EL (cell line): ENCODE results near the gene ALOX5AP.

Experiments
- DNase-seq: peaks from one replicate; pipeline ENCODE4 v3.0.0-alpha.2; 2016

Gene ALOX5AP

DNA sequence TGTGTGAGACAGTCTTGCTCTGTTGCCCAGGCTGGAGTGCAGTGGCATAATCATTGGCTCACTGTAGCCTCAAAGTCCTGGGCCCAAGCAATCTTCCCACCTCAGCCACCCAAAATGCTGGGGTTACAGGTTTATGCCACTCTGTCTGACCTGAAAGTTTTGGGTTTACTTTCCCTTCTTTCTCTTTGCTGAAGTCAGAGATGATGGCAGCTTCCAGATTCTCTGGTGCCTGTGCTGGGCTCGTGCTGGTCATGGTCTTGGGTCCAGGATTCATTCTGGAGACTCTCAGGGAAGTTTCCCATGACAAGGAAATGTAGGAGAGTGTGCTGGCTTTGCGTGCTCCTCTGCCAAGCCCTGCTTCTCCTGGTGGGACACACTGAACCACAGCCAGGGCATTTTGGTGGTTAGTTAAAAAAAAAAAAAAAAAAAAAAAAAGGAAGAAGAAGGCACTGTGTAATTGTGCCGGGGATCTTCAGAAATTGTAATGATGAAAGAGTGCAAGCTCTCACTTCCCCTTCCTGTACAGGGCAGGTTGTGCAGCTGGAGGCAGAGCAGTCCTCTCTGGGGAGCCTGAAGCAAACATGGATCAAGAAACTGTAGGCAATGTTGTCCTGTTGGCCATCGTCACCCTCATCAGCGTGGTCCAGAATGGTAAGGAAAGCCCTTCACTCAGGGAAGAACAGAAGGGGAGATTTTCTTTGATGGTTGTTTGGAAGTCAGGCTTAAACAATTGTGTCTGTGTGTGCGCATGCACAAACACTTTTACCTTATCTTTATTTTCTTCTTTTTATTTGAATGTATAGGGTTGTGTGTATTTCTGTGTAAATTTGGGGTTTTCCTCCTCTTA is at the start of gene ALOX5AP:
Gene ALOX5AP, plus strand, starts transcription at position 519 of the 847 bp plus-strand sequence. Its CDS starts 63 bp downstream, at position 582.
- DNase-seq: no peak

DNA sequence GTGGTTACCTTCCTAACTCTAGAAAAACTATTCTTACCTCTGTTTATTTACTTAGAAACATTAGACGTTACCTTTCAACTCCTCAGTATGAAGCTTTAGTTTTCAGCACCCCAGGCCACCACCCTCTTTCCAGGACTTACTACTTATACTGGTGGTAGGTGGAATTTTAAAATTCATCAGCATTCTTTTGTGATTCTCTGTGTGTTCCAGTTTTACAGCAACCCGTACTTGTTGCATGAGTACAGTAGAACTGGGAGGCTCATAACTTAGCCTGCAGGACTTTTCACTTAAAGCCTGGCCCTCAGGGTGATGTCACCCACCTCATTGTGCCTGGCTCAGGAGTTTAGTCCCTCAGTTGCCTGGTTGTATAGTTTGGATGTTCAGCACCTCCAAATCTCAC is 49.4 kb upstream of the ALOX5AP start:
- DNase-seq: no peak

DNA sequence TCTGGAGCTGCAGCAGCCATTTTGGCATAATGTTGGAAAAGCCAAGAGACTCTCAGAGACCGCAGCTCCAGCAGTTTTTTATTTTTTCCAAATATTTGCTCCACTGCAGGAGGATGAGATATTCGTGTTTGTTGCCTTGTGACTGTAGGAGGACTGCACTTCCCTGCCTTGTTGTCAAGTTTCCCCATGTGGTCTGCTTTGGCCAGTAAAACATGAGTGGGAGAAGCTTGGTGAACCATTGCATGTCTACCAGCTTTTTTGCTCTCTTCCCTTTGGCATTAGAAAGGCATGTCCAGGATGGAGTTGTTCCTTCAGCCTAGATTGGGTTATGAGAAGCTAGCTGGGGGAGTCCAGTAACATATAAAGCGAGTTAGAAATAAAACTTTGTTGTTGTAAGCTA is 47.7 kb upstream of the ALOX5AP start:
- no peak for DNase-seq

- no peak for DNase-seq
Observed at GRCh38 chr13:30689752-30690151, 45.6 kb upstream of the ALOX5AP start.

GRCh38 chr13:30690282-30691188 is 44.8 kb upstream of the ALOX5AP start:
- DNase-seq: peak; percentile 96

- no peak for DNase-seq
Observed at GRCh38 chr13:30692113-30692512, 43.2 kb upstream of the ALOX5AP start.

DNA sequence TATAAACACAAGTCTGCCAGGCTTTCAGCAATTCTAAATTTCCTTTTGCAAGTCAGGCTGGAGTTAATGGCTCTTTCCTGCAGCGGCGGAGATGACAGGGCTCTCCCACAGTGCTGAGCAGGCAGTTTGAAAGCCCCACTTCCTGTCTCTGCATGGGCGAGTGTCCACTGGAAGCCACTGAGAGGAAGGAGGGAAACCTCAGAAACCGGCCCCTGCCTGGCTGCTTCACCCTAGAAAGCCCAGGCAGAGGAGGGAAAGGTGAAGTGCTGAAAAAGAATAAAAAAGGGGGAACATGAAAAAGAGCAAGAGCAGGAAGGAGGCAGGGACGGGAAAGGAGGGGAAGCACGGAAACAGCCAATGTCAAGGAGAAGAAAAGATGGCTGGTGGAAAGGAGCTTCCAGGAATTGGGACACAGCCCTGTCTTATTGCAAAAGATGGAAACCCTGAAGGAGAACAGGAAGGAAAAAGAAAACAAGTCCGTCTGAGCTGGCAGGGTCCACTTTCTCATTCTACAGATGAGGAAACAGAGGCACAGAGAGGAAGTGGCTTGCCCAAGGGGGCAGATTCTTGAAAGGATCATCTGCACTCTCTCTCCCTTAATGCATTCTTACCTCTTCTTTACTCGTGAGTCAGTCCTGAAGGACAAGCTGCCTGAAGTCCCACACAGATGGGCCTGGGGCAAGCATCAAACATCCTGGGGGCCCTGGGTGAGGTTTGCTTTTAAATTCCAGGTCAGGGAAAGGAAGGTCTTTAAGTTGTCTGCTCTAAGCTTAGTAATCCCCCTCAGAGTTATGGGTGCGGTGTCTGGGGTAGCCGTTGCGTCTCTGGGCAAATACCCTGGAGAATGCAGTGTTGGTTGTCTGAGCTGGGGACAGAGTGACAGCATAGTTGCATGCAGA is 38.8 kb upstream of the ALOX5AP start:
- peak; percentile 52 for DNase-seq

DNA sequence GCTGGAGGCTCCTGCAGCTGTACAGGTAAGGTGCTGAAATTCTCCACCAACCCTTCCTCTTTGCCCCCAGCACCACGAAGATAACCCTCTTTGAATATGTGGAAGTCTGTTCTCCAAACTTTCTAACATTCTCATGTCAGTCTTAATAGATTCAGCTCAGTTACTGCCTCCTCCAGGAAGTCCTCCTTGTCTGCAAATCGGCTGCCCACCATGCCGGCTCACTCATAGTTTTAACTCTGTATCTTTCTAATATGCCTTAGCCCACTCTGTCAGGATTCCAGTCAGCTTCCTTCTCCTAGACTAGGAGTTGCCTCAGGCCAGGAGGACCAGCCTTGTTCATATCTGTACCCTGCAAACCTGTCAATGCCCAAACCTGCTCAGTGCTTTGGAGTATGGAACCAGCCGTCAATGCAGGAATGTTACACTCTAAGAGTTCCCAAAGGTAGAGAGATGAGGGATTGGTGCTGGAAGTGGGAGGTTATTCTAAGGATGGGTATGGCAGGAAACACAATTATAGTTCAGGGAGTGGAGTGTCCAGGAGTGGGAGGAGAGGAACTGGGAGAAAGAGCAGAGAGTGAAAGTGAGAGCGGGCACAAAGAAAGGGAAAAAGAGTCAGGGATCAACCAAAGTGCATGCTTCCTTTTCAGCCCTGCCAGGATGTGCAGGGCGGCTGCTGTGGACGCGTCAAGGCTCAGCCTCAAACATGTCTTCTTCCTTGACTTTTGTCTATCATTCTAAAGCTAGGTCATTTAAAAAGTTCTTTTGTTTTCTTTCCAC is 38.0 kb upstream of the ALOX5AP start:
- no peak for DNase-seq

- peak; percentile 33 for DNase-seq
Observed at GRCh38 chr13:30697996-30698401, 37.3 kb upstream of the ALOX5AP start.

GRCh38 chr13:30698488-30699005 is 36.8 kb upstream of the ALOX5AP start:
- no peak for DNase-seq

DNA sequence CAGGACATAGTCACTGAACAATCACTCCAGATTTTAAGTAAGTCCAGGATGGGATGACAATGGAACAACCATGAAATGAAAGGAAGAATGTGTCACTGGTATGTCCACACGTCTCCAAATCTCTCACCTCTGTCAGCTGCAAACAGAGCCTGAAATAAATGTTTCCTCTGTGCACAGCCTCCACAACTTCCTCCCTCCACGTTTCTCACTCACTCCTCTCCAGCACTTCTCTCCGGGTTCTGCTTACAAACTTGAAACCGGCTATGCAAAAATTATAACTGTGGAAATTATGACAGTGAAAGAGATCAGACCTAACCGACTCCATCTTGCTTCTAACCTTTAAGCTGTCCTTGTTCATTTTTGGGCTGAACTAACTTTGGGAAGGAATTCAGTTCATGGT is 35.0 kb upstream of the ALOX5AP start:
- DNase-seq: no peak

DNA sequence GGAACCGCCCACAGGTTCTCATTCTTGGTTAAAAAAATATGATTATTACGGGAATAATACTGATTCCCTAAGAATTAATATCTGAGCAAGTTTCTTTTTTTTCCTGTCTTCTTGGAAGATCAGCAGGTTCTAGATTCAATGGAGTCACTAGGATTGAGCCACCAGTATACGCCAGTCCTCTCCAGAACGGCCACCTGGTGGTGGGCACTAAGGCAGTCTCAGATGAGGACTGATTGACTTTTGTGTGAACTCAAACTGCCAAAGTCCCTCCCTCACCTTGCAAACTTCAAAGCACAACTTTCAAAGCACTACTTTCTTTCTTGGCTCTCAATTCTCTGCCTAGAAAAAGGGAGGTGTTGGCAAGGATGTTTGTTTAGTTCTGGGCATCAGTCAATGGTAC is 33.3 kb upstream of the ALOX5AP start:
- DNase-seq: no peak

DNA sequence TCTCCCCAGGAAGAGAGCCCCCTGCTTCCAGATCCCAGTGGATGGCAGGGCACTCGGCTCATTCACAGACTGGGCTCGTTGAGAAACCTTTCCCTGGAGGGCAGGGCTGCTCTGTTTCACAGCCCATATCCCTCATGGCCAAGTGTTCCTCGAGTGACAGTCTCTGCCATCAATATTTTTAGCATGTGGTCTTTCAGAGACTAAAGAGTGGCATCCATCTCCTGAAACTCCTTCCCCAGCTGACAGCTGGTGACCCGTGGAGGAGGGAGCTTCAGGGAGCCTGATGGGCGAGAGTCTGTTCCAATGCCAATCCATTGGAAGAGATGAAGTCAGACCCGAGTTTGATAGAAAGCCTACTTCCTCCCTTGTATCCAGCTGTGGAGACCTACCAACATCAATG is 30.7 kb upstream of the ALOX5AP start:
- no peak for DNase-seq

GRCh38 chr13:30705680-30706079 is 29.7 kb upstream of the ALOX5AP start:
- DNase-seq: no peak

DNA sequence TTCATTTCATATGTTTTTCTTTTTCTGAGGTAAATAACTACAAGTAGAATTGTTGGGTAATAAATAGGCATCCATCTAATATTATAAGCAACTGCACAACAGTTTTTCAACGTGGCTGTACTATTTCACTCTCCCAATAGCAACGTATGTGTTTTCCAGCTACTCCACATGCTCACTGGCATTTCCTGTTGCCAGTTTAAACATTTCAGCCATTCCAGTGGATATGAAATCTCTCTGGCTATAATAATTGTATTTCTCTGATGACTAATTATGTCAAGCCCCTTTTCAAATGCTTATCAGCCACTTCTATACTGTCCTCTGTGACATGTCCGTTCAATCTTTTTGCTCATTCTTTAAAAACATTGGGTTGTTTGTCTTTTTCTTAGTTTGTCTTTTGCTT is 26.8 kb upstream of the ALOX5AP start:
- peak; percentile 52 for DNase-seq

DNA sequence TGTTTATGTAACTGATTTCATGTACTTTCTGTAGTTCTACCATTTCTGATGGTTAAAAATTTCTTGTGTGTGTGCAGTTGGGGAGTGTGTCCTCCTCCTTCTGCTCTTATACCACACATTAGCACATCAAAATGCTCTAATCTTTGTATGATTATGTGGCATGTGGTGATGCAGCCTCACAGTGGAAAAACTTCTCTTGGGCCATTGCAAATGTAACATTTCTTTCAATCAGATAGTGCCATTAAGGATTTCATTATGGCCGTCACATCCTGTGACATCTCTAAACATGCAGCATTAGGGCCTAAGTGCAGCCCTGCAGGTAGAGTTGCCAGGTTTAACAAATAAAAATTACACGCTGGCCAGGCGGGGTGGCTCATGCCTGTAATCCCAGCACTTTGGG is 24.9 kb upstream of the ALOX5AP start:
- DNase-seq: no peak

- no peak for DNase-seq
Observed at GRCh38 chr13:30711375-30711774, 24.0 kb upstream of the ALOX5AP start.

- DNase-seq: no peak
Observed at GRCh38 chr13:30711837-30712236, 23.5 kb upstream of the ALOX5AP start.

- peak; percentile 38 for DNase-seq
Observed at GRCh38 chr13:30712536-30713532, 22.5 kb upstream of the ALOX5AP start.

GRCh38 chr13:30714629-30715371 is 20.5 kb upstream of the ALOX5AP start:
- DNase-seq: no peak
